Stimulated activated CD4-positive, alpha-beta T cell treated with anti-CD3 and anti-CD28 coated beads, Interleukin-2, amount 100 ng/mL, for 24 hours (primary cell): ENCODE results near the gene KLHL41.
"Not testable (repeated sequence)": the region's sequence is repeated elsewhere in the genome, so short reads cannot be mapped to it uniquely, and the experiment has no call there.

Experiments
- DNase-seq, 2 donors: peaks; one replicate each; pipeline ENCODE4 v3.0.0-alpha.2; 2020

KLHL41 gene

GRCh38 chr2:169511818-169512217 lies 2.3 kb downstream of the KLHL41 start:
- no peak for DNase-seq

GRCh38 chr2:169512525-169512924 lies 3.0 kb downstream of the KLHL41 start:
- no peak for DNase-seq

- no peak for DNase-seq
Observed at GRCh38 chr2:169513094-169513493, 3.6 kb downstream of the KLHL41 start.

GRCh38 chr2:169513926-169514325 lies 4.4 kb downstream of the KLHL41 start:
- DNase-seq: no peak

- DNase-seq: not testable (repeated sequence)
Observed at GRCh38 chr2:169514758-169515157, 5.3 kb downstream of the KLHL41 start.

- DNase-seq: not testable (repeated sequence)
Observed at GRCh38 chr2:169516488-169516995, 7.0 kb downstream of the KLHL41 start.

GRCh38 chr2:169520896-169521295 lies 11.4 kb downstream of the KLHL41 start:
- DNase-seq: no peak

GRCh38 chr2:169523681-169524080 lies 14.2 kb downstream of the KLHL41 start:
- DNase-seq: no peak

- DNase-seq: no peak
Observed at GRCh38 chr2:169525434-169525833, 15.9 kb downstream of the KLHL41 start.

- DNase-seq: no peak
Observed at GRCh38 chr2:169526451-169526850, 16.9 kb downstream of the KLHL41 start.

GRCh38 chr2:169528271-169528701 lies 18.8 kb downstream of the KLHL41 start:
- peak; percentile 82 to 84 for DNase-seq

GRCh38 chr2:169539460-169539859 lies 30.0 kb downstream of the KLHL41 start:
- DNase-seq: not testable (repeated sequence)

GRCh38 chr2:169540146-169540545 lies 30.6 kb downstream of the KLHL41 start:
- DNase-seq: no peak

GRCh38 chr2:169542433-169542832 lies 32.9 kb downstream of the KLHL41 start:
- no peak for DNase-seq

- no peak for DNase-seq
Observed at GRCh38 chr2:169546756-169547155, 37.3 kb downstream of the KLHL41 start.

- no peak for DNase-seq
Observed at GRCh38 chr2:169561364-169561763, 51.9 kb downstream of the KLHL41 start.

GRCh38 chr2:169562084-169562483 lies 52.6 kb downstream of the KLHL41 start:
- not testable (repeated sequence) for DNase-seq

- no peak for DNase-seq
Observed at GRCh38 chr2:169562519-169562918, 53.0 kb downstream of the KLHL41 start.

- DNase-seq: no peak
Observed at GRCh38 chr2:169565686-169566085, 56.2 kb downstream of the KLHL41 start.

- no peak for DNase-seq
Observed at GRCh38 chr2:169569948-169570347, 60.4 kb downstream of the KLHL41 start.

- not testable (repeated sequence) for DNase-seq
Observed at GRCh38 chr2:169570752-169571151, 61.2 kb downstream of the KLHL41 start.

- no peak for DNase-seq
Observed at GRCh38 chr2:169571571-169571970, 62.1 kb downstream of the KLHL41 start.

GRCh38 chr2:169572189-169572588 lies 62.7 kb downstream of the KLHL41 start:
- no peak for DNase-seq

- DNase-seq: no peak
Observed at GRCh38 chr2:169572821-169573159, 63.3 kb downstream of the KLHL41 start.

- DNase-seq: peak; percentile 89 to 90
Observed at GRCh38 chr2:169573160-169573973, 63.9 kb downstream of the KLHL41 start, which contains the start of gene FASTKD1. Gene FASTKD1, minus strand, starts transcription at chr2:169573865. Its CDS starts 1,836 bp downstream, at chr2:169572029.
